ENCODE results near the gene ZNF532. TPM values are rescaled to one million over a fixed set of nuclear protein-coding genes. Genes with fewer than 3 reads are reported as not detected.

Gene ZNF532
- total and polyA plus RNA-seq, 2 of the 13 experiments (the other 11 are each of a cell fraction or from before 2014, with no cell fraction given): not detected

GRCh38 chr18:58895385-58895784 lies 30.7 kb downstream of the ZNF532 start:
- no peaks in the 10 kb centered on the region for H3K4me1 ChIP-seq (ENCODE audit: insufficient read depth, low read length)
- intact Hi-C loops (cut with micrococcal nuclease; ENCODE audit: unreplicated experiment): no loop called here
- no peak overlapping the region for H2AFZ ChIP-seq (ENCODE audit: low read length)
- H3K9me3 ChIP-seq (ENCODE audit: low read length): no peaks in the 10 kb centered on the region
- no TSS peak for BruUV-seq (replicated peaks)
- H3K27me3 ChIP-seq (ENCODE audit: control insufficient read depth in 1 of 2, insufficient read depth in 2 of 2, low read length in 2 of 2): peaks cover 0 to 12% of the 10 kb centered on the region in 2 experiments; a peak in 2 of 5 replicates
- 16% methylated on average over 6 of the region's 6 CpGs for WGBS (ENCODE audit: low lambda C conversion rate)
- ChIA-PET CTCF (ENCODE audit: low intra/inter-chr PET ratio, low total read pairs) (no interaction called here), POLR2A (no interaction called here)
- FAIRE-seq (no peak), DNase-seq (ENCODE audit: low spot score) (no peak), ATAC-seq (no peak)
- no peak overlapping the region for H3K4me2 ChIP-seq (ENCODE audit: low read depth, low read length)
- no peak overlapping the region for H3K9ac ChIP-seq (ENCODE audit: insufficient read depth, low read depth, low read length)
- in situ Hi-C loops (cut with HindIII; ENCODE audit: extremely low pct_ligation_motif_present, low pct_unique_long_range_greater_than_20kb): no loop called here
- no peak overlapping the region for H3K27ac ChIP-seq (ENCODE audit: extremely low read length, insufficient read depth, low read length)
- no peak overlapping the region for H3K4me3 ChIP-seq (replicated peaks in 1 of 3; ENCODE audit: insufficient read depth in 1 of 3, low read depth in 2 of 3, low read length in 3 of 3)
- H4K20me1 ChIP-seq (ENCODE audit: insufficient read depth, low read length): no peaks in the 10 kb centered on the region
- H3K79me2 ChIP-seq (ENCODE audit: insufficient read depth, low read length): no peaks in the 10 kb centered on the region
- H3K36me3 ChIP-seq (replicated peaks in 1 of 2; ENCODE audit: control insufficient read depth in 1 of 2, insufficient read depth in 2 of 2, low read length in 2 of 2): no peaks in the 10 kb centered on the region
- no peak for TF ChIP-seq ZNF576 (CRISPR knock-in tag; IDR thresholded peaks at IDR 0.05)
- TF ChIP-seq ZFP1 (CRISPR knock-in tag; IDR thresholded peaks at IDR 0.05): no peak
- no peak for TF ChIP-seq GABPA (IDR thresholded peaks at IDR 0.05; ENCODE audit: low read depth, low read length)
- TF ChIP-seq GABPA (CRISPR knock-in tag; IDR thresholded peaks at IDR 0.05; ENCODE audit: low read depth): no peak
- TF ChIP-seq ZNF124 (CRISPR knock-in tag; IDR thresholded peaks at IDR 0.05): no peak
- TF ChIP-seq CEBPB (IDR thresholded peaks at IDR 0.05; ENCODE audit: borderline replicate concordance, low read depth, low read length): no peak
- no peak for TF ChIP-seq GPBP1L1 (CRISPR knock-in tag; IDR thresholded peaks at IDR 0.05)
- no peak for TF ChIP-seq HES4 (CRISPR knock-in tag; IDR thresholded peaks at IDR 0.05; ENCODE audit: borderline replicate concordance)
- TF ChIP-seq ZNF83 (CRISPR knock-in tag; IDR thresholded peaks at IDR 0.05; ENCODE audit: borderline replicate concordance): no peak
- no peak for TF ChIP-seq NAIF1 (CRISPR knock-in tag; IDR thresholded peaks at IDR 0.05; ENCODE audit: borderline replicate concordance)
- no peak for TF ChIP-seq RNF219 (CRISPR knock-in tag; IDR thresholded peaks at IDR 0.05)
- TF ChIP-seq ZNF382 (CRISPR knock-in tag; IDR thresholded peaks at IDR 0.05; ENCODE audit: borderline replicate concordance): no peak
- no peak for TF ChIP-seq ZNF331 (CRISPR knock-in tag; IDR thresholded peaks at IDR 0.05)
- no peak for TF ChIP-seq TOPORS (CRISPR knock-in tag; IDR thresholded peaks at IDR 0.05)
- no peak for TF ChIP-seq ZBED4 (CRISPR knock-in tag; IDR thresholded peaks at IDR 0.05; ENCODE audit: borderline replicate concordance)
